Measurements from ENCODE around the gene CLEC19A. TPM values are rescaled to one million over a fixed set of nuclear protein-coding genes. Genes with fewer than 3 reads are reported as not detected.

Gene CLEC19A
- total RNA-seq, 2 experiments from 2014 or later, result not detected

DNA sequence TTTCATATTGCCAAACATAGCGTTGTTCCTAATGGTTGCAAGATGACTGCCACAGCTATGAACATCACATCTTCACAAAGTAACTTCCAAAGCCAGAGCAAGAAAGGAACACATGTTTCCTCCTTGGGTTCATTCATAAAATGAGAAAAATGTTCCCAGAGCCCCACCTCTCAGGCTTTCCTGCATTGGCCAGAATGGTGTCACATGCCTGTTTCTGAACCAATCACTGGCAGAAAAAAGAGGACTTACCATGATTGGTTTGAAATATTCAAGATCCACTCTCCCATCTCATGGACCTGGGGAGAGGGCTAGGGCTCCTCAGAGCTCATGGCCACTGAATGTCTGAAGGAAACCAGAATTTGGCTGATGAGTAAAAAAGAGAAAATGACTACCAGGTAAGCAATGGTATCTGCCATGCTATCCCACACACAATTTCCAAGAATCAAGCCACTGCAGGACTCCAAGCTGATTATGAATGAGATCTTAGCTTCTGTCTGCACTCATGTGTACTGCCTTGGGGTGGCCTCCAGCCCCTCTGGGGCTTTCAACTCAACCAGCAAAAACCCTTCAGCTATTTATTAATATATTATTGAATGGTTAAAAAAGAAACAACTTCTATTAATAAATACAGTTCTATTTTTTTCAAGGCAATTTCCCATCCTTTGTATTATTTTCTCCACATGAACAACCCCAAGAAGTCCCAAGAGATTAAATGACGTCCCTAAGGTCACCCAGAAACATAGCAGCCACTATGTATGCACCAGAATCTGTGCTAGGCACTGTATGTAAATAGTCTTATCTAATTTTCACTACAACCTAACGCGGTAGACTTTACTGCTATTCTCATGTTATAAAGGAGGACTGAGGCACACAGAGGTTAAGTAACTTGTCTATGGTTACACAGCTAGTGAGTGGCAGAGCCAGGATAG lies 70.8 kb downstream of the CLEC19A start:
- Histone ChIP-seq H3K4me2 (ENCODE audit: low read length) (no peak overlapping the region), H3K36me3 (ENCODE audit: insufficient read depth, low read length) (no peaks in the 10 kb centered on the region), H3K4me1 (ENCODE audit: insufficient read depth, low read length, poor library complexity, severe bottlenecking) (no peaks in the 10 kb centered on the region), H3K9me2 (ENCODE audit: insufficient read depth, low read length) (no peaks in the 10 kb centered on the region), H2AFZ (ENCODE audit: low read length) (no peak overlapping the region), H3K4me3 (ENCODE audit: low read depth, low read length, poor library complexity, severe bottlenecking) (no peak overlapping the region), H3K27ac (ENCODE audit: low read depth, low read length, poor library complexity, severe bottlenecking) (no peak overlapping the region), H3K9me3 (ENCODE audit: low read length) (no peaks in the 10 kb centered on the region), H3K79me2 (ENCODE audit: insufficient read depth, low read depth, low read length) (no peaks in the 10 kb centered on the region), H4K20me1 (ENCODE audit: insufficient read depth, low read length) (no peaks in the 10 kb centered on the region)
- BruUV-seq (replicated peaks), result no TSS peak
- CTCF ChIA-PET (ENCODE audit: unreplicated experiment), result no interaction called here
- TF ChIP-seq, protein P1, sequence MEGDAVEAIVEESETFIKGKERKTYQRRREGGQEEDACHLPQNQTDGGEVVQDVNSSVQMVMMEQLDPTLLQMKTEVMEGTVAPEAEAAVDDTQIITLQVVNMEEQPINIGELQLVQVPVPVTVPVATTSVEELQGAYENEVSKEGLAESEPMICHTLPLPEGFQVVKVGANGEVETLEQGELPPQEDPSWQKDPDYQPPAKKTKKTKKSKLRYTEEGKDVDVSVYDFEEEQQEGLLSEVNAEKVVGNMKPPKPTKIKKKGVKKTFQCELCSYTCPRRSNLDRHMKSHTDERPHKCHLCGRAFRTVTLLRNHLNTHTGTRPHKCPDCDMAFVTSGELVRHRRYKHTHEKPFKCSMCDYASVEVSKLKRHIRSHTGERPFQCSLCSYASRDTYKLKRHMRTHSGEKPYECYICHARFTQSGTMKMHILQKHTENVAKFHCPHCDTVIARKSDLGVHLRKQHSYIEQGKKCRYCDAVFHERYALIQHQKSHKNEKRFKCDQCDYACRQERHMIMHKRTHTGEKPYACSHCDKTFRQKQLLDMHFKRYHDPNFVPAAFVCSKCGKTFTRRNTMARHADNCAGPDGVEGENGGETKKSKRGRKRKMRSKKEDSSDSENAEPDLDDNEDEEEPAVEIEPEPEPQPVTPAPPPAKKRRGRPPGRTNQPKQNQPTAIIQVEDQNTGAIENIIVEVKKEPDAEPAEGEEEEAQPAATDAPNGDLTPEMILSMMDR (conservative IDR thresholded peaks at IDR 0.05; ENCODE audit: low read length), result no peak
- no peak for TF ChIP-seq EZH2phosphoT487 (IDR thresholded peaks at IDR 0.05; ENCODE audit: borderline replicate concordance, low read depth, low read length)
- no peak for DNase-seq (ENCODE audit: low spot score)
- intact Hi-C loops (cut with micrococcal nuclease; ENCODE audit: unreplicated experiment), result no loop called here
- POLR2A ChIA-PET, result interaction anchor here (0.6 kb wide), 1 partner anchor 310 kb away, joined by 4 read pairs; no protein-coding TSS in a partner anchor

GRCh38 chr16:19359556-19359955 lies 74.0 kb downstream of the CLEC19A start:
- POLR2A ChIA-PET, result interaction anchor here (1.6 kb wide), 1 partner anchor 12 kb away, joined by 6 read pairs; no protein-coding TSS in a partner anchor
- CTCF ChIA-PET (ENCODE audit: unreplicated experiment), result no interaction called here
- H3K9me3 ChIP-seq (ENCODE audit: low read length), result no peaks in the 10 kb centered on the region

More at GRCh38 chr16:19359556-19359955, 74.0 kb downstream of the CLEC19A start:
- Histone ChIP-seq H4K20me1 (ENCODE audit: insufficient read depth, low read length) (no peaks in the 10 kb centered on the region), H3K4me2 (ENCODE audit: low read length) (no peak overlapping the region), H2AFZ (ENCODE audit: low read length) (no peak overlapping the region), H3K4me1 (ENCODE audit: insufficient read depth, low read length, poor library complexity, severe bottlenecking) (no peaks in the 10 kb centered on the region), H3K27ac (ENCODE audit: low read depth, low read length, poor library complexity, severe bottlenecking) (no peak overlapping the region), H3K4me3 (ENCODE audit: low read depth, low read length, poor library complexity, severe bottlenecking) (no peak overlapping the region), H3K79me2 (ENCODE audit: insufficient read depth, low read depth, low read length) (no peaks in the 10 kb centered on the region), H3K9me2 (ENCODE audit: insufficient read depth, low read length) (no peaks in the 10 kb centered on the region), H3K36me3 (ENCODE audit: insufficient read depth, low read length) (no peaks in the 10 kb centered on the region)
- intact Hi-C loops (cut with micrococcal nuclease; ENCODE audit: unreplicated experiment), result no loop called here
- DNase-seq (ENCODE audit: low spot score), result no peak
- BruUV-seq (replicated peaks), result no TSS peak
- TF ChIP-seq, protein P1 (conservative IDR thresholded peaks at IDR 0.05; ENCODE audit: low read length), result no peak
- no peak for TF ChIP-seq EZH2phosphoT487 (IDR thresholded peaks at IDR 0.05; ENCODE audit: borderline replicate concordance, low read depth, low read length)

Other genes starting within 250 kb of the CLEC19A start
- gene COQ7, start 218.1 kb upstream of the CLEC19A start, total RNA-seq (2014; rRNA removed; shearing (Covaris generic)), result 19.9 and 22.2 TPM in 2 replicates
- gene COQ7, start 218.1 kb upstream of the CLEC19A start, total RNA-seq (2022), result 21.6 and 27.3 TPM in 2 replicates
- 0.03 TPM in 1 of 2 replicates, not detected in the other for gene ITPRIPL2, start 171.8 kb upstream of the CLEC19A start, total RNA-seq (2014; rRNA removed; shearing (Covaris generic))
- not detected in 2 replicates for gene ITPRIPL2, start 171.8 kb upstream of the CLEC19A start, total RNA-seq (2022)
- 7.1 and 10.3 TPM in 2 replicates for gene SYT17, start 117.5 kb upstream of the CLEC19A start, total RNA-seq (2014; rRNA removed; shearing (Covaris generic))
- 6.0 and 6.2 TPM in 2 replicates for gene SYT17, start 117.5 kb upstream of the CLEC19A start, total RNA-seq (2022)
- not detected in 2 replicates for gene TMC5, start 132.2 kb downstream of the CLEC19A start, total RNA-seq (2014; rRNA removed; shearing (Covaris generic))
- 0.18 TPM in 1 of 2 replicates, not detected in the other for gene TMC5, start 132.2 kb downstream of the CLEC19A start, total RNA-seq (2022)
- 18.5 and 23.4 TPM in 2 replicates for gene GDE1, start 236.4 kb downstream of the CLEC19A start, total RNA-seq (2014; rRNA removed; shearing (Covaris generic))
- 30.8 and 33.5 TPM in 2 replicates for gene GDE1, start 236.4 kb downstream of the CLEC19A start, total RNA-seq (2022)
- gene CCP110, start 238.2 kb downstream of the CLEC19A start, total RNA-seq (2014; rRNA removed; shearing (Covaris generic)), result 22.6 and 29.2 TPM in 2 replicates
- gene CCP110, start 238.2 kb downstream of the CLEC19A start, total RNA-seq (2022), result 38.4 and 49.9 TPM in 2 replicates

Measured in OCI-LY7 (cell line).